Measurements from ENCODE around the gene MXI1. TPM values are rescaled to one million over a fixed set of nuclear protein-coding genes. Genes with fewer than 3 reads are reported as not detected.

The MXI1 gene
- total and polyA plus RNA-seq, 2 donors (not counting 1 experiment from before 2014, with no cell fraction given), result 12.0 to 32.4 TPM

GRCh38 chr10:110324201-110324804 lies 116.9 kb downstream of the MXI1 start:
- ChIA-PET POLR2A (interaction anchor here (0.6 to 2.0 kb wide), 3 partner anchors 31 to 41 kb away, joined by 3 to 8 read pairs (median 6); no protein-coding TSS in a partner anchor), CTCF (interaction anchor here (1.0 to 7.8 kb wide), 8 partner anchors 10 to 225 kb away, joined by 3 to 39 read pairs (median 6); partner anchors contain the start of gene SMNDC1)
- H3K79me2 ChIP-seq (ENCODE audit: control insufficient read depth, insufficient read depth, low read length), result no peaks in the 10 kb centered on the region
- H3K4me2 ChIP-seq (replicated peaks; ENCODE audit: low read depth, low read length, poor library complexity, severe bottlenecking), result peak overlapping the region; percentile 35
- H3K4me1 Mint-ChIP-seq, result peaks cover 36% of the 10 kb centered on the region
- no peak overlapping the region for H2AFZ ChIP-seq (ENCODE audit: insufficient read depth, low read depth, low read length, poor library complexity, severe bottlenecking)
- H4K20me1 ChIP-seq (ENCODE audit: control insufficient read depth, insufficient read depth, low read length, poor library complexity, severe bottlenecking), result no peaks in the 10 kb centered on the region
- peak overlapping the region; percentile 76 for H3K4me3 Mint-ChIP-seq
- peak overlapping the region; percentile 9 for H3K9ac ChIP-seq (ENCODE audit: low read length)
- TF ChIP-seq CTCF (IDR thresholded peaks at IDR 0.05) (no peak), EZH2 (IDR thresholded peaks at IDR 0.05; ENCODE audit: borderline replicate concordance, insufficient read depth, low read depth, low read length, poor library complexity, severe bottlenecking) (no peak)
- peaks cover 0 to 7% (median 1%) of the 10 kb centered on the region in 3 donors for H3K9me3 ChIP-seq (ENCODE audit: control extremely low read depth in 1 of 3, control insufficient read depth in 2 of 3, insufficient read depth in 1 of 3, low read length in 2 of 3)
- H3K27ac Mint-ChIP-seq, result peak overlapping the region; percentile 93
- H3K27me3 ChIP-seq (replicated peaks in 1 of 4; ENCODE audit: control extremely low read depth in 1 of 4, control insufficient read depth in 3 of 4, insufficient read depth in 4 of 4, low read length in 3 of 4), result no peaks in the 10 kb centered on the region
- H3K4me3 ChIP-seq (ENCODE audit: control extremely low read depth in 1 of 5, extremely low read depth in 1 of 5, insufficient read depth in 1 of 5, low read depth in 2 of 5, low read length in 4 of 5), result no peak overlapping the region
- DNase-seq (no peak), ATAC-seq (ENCODE audit: low read depth) (peak; percentile 62)
- H3K4me1 ChIP-seq (ENCODE audit: control insufficient read depth in 2 of 2, insufficient read depth in 2 of 2, low read length in 2 of 2), result peaks cover 15 to 16% of the 10 kb centered on the region in 2 donors
- H3K27ac ChIP-seq (ENCODE audit: low read length in 2 of 2), result peak overlapping the region in 1 of 2 donors; percentile 35
- intact Hi-C loops (cut with micrococcal nuclease), result loop anchor here (1.0 kb wide), 1 partner anchor 32 kb away; no protein-coding TSS in a partner anchor
- H3K9me3 Mint-ChIP-seq (ENCODE audit: insufficient read depth), result peaks cover 7% of the 10 kb centered on the region
- peaks cover 4% of the 10 kb centered on the region for H3K27me3 Mint-ChIP-seq
- 94% methylated on average over 2 of the region's 5 CpGs for WGBS (ENCODE audit: insufficient coverage)
- H3K36me3 ChIP-seq (replicated peaks in 1 of 2; ENCODE audit: control extremely low read depth in 1 of 2, control insufficient read depth in 1 of 2, extremely low read depth in 1 of 2, insufficient read depth in 2 of 2, low read length in 1 of 2), result no peaks in the 10 kb centered on the region

- Histone ChIP-seq H3K27ac (ENCODE audit: low read length in 2 of 2) (peak overlapping the region in 1 of 2 donors; percentile 64), H3K4me3 (ENCODE audit: control extremely low read depth in 1 of 5, extremely low read depth in 1 of 5, insufficient read depth in 1 of 5, low read depth in 2 of 5, low read length in 4 of 5) (no peak overlapping the region), H3K79me2 (ENCODE audit: control insufficient read depth, insufficient read depth, low read length) (no peaks in the 10 kb centered on the region), H3K9ac (ENCODE audit: low read length) (peak overlapping the region; percentile 9), H3K9me3 (ENCODE audit: control extremely low read depth in 1 of 3, control insufficient read depth in 2 of 3, insufficient read depth in 1 of 3, low read length in 2 of 3) (peaks cover 1 to 10% (median 5%) of the 10 kb centered on the region in 3 donors), H3K27me3 (replicated peaks in 1 of 4; ENCODE audit: control extremely low read depth in 1 of 4, control insufficient read depth in 3 of 4, insufficient read depth in 4 of 4, low read length in 3 of 4) (no peaks in the 10 kb centered on the region), H3K36me3 (replicated peaks in 1 of 2; ENCODE audit: control extremely low read depth in 1 of 2, control insufficient read depth in 1 of 2, extremely low read depth in 1 of 2, insufficient read depth in 2 of 2, low read length in 1 of 2) (no peaks in the 10 kb centered on the region), H3K4me2 (replicated peaks; ENCODE audit: low read depth, low read length, poor library complexity, severe bottlenecking) (peak overlapping the region; percentile 35), H4K20me1 (ENCODE audit: control insufficient read depth, insufficient read depth, low read length, poor library complexity, severe bottlenecking) (no peaks in the 10 kb centered on the region), H3K4me1 (ENCODE audit: control insufficient read depth in 2 of 2, insufficient read depth in 2 of 2, low read length in 2 of 2) (peaks cover 15 to 16% of the 10 kb centered on the region in 2 donors), H2AFZ (ENCODE audit: insufficient read depth, low read depth, low read length, poor library complexity, severe bottlenecking) (no peak overlapping the region)
- 17% methylated on average over 1 of the region's 3 CpGs for WGBS (ENCODE audit: insufficient coverage)
- TF ChIP-seq CTCF (IDR thresholded peaks at IDR 0.05) (no peak), EZH2 (IDR thresholded peaks at IDR 0.05; ENCODE audit: borderline replicate concordance, insufficient read depth, low read depth, low read length, poor library complexity, severe bottlenecking) (no peak)
- Mint-ChIP-seq H3K27ac (peak overlapping the region; percentile 93), H3K4me1 (peaks cover 36% of the 10 kb centered on the region), H3K4me3 (peak overlapping the region; percentile 76), H3K27me3 (no peaks in the 10 kb centered on the region), H3K9me3 (ENCODE audit: insufficient read depth) (peaks cover 4% of the 10 kb centered on the region)
- intact Hi-C loops (cut with micrococcal nuclease), result loop anchor here (1.0 kb wide), 1 partner anchor 31 kb away; no protein-coding TSS in a partner anchor
- ChIA-PET POLR2A (interaction anchor here (1.3 to 2.0 kb wide), 3 partner anchors 18 to 32 kb away, joined by 3 to 8 read pairs (median 5); no protein-coding TSS in a partner anchor), CTCF (interaction anchor here (0.5 to 7.8 kb wide), 8 partner anchors 9 to 236 kb away, joined by 3 to 39 read pairs (median 6); no protein-coding TSS in a partner anchor)
- ATAC-seq (ENCODE audit: low read depth), result peak; percentile 76
- DNase-seq, result peak; percentile 49
Observed at GRCh38 chr10:110324805-110325280, 117.4 kb downstream of the MXI1 start.
